HG03354 (cell line): ENCODE results near the gene C1orf198.

Experiments used
- ATAC-seq: cut with Tn5 transposase; IDR thresholded peaks from one replicate; pipeline ENCODE4 v1.9.1; 2021; ENCODE audit warnings: mild to moderate bottlenecking; ENCODE audit not compliant: unreplicated experiment, poor library complexity, severe bottlenecking

The C1orf198 gene

GRCh38 chr1:230842801-230843200 lies 25.5 kb downstream of the C1orf198 start:
- no peak for ATAC-seq

GRCh38 chr1:230839173-230839572 lies 29.1 kb downstream of the C1orf198 start:
- no peak for ATAC-seq

- ATAC-seq: no peak
Observed at GRCh38 chr1:230836793-230837192, 31.5 kb downstream of the C1orf198 start.

GRCh38 chr1:230836347-230836746 lies 32.0 kb downstream of the C1orf198 start:
- ATAC-seq: no peak

GRCh38 chr1:230834292-230834691 lies 34.0 kb downstream of the C1orf198 start:
- ATAC-seq: no peak

- no peak for ATAC-seq
Observed at GRCh38 chr1:230833511-230833910, 34.8 kb downstream of the C1orf198 start.

- ATAC-seq: no peak
Observed at GRCh38 chr1:230832476-230832875, 35.8 kb downstream of the C1orf198 start.

GRCh38 chr1:230831771-230832170 lies 36.5 kb downstream of the C1orf198 start:
- no peak for ATAC-seq

- ATAC-seq: no peak
Observed at GRCh38 chr1:230828421-230828820, 39.9 kb downstream of the C1orf198 start.

- ATAC-seq: no peak
Observed at GRCh38 chr1:230827801-230828200, 40.5 kb downstream of the C1orf198 start.

GRCh38 chr1:230827081-230827681 lies 41.1 kb downstream of the C1orf198 start:
- ATAC-seq: no peak

GRCh38 chr1:230826166-230826875 lies 42.0 kb downstream of the C1orf198 start:
- no peak for ATAC-seq

GRCh38 chr1:230825761-230826160 lies 42.6 kb downstream of the C1orf198 start:
- no peak for ATAC-seq

- ATAC-seq: no peak
Observed at GRCh38 chr1:230824919-230825721, 43.2 kb downstream of the C1orf198 start.

GRCh38 chr1:230824551-230824918 lies 43.8 kb downstream of the C1orf198 start:
- ATAC-seq: no peak

- no peak for ATAC-seq
Observed at GRCh38 chr1:230823931-230824381, 44.4 kb downstream of the C1orf198 start.

GRCh38 chr1:230823426-230823825 lies 44.9 kb downstream of the C1orf198 start:
- no peak for ATAC-seq

GRCh38 chr1:230822092-230822581 lies 46.2 kb downstream of the C1orf198 start:
- ATAC-seq: no peak

- ATAC-seq: no peak
Observed at GRCh38 chr1:230821346-230821745, 47.0 kb downstream of the C1orf198 start.

GRCh38 chr1:230820568-230820967 lies 47.8 kb downstream of the C1orf198 start:
- no peak for ATAC-seq

- no peak for ATAC-seq
Observed at GRCh38 chr1:230819976-230820375, 48.3 kb downstream of the C1orf198 start.
